Hematopoietic multipotent progenitor cell treated with erythropoietin and hydrocortisone succinate and interleukin-3 and kit ligand, for 6 days (in vitro differentiated cells): ENCODE data around the gene CABP4.
A peak's percentile ranks its signal among the peaks of the same experiment; 100 is the strongest.

Source experiments
- DNase-seq: peaks from one replicate; pipeline ENCODE4 v3.0.0-alpha.2; 2015

Gene CABP4

DNA sequence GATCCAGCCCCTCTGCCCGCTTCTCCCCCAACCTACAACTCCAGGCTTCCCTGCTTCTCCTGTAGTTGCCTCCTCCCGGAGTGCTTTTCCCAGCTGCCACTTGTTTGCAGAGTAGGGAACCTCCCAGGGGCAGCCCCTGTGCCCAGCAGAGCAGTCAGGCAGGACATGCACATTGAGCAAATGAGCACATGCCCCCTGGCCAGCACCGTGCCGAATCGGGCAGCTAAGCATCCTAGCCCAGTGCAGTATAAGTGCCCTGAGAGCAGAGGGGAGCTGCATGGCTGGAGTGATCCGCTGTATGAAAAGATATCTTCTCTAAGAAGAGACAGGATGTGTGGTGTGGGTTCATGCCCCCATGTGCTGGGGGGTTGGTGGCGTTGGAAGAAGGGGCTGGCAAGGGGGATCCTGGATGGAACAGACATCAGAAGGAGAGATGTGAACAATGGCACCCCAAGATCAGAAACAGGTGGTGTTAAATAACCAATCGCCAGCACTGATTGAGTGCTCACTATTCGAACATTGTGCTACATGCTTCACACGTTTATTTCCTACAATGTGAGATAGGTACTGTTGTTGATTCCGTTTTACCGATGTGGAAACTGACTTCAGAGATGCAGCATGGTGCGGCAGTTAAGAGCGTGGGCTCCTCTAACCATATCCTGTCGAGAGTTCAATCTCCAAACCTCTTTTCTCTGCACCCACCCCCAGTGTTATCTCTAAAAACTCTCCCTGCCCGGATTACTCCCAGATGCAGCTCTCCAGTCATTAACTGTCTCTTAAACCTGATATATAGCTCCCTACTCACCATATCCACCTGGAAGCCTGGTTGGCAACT, 28.9 kb downstream of the CABP4 start:
- DNase-seq = peak; percentile 31

DNA sequence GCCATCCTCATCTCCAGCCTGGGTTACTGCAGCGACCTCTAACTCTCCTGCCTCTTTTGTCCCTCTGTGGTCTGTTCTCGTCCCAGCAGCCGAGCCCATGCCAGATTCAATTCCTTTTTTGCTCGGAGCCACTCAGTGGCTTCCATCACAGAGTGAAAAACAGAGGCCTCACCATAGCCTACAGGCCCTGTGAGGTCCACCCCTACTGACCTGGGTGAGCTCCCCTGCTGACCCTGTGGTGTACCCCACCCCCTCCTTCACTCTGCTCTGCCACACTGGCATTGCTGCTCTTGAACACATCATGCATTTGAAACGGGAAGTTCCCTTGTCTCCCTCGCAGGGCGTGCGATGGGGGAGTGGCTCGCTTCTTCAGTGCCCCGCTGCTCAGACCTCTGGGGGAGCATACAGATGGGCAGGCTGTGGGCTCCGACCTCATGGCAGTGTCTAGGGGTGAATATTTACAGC, 29.7 kb downstream of the CABP4 start:
- peak; percentile 69 for DNase-seq

DNA sequence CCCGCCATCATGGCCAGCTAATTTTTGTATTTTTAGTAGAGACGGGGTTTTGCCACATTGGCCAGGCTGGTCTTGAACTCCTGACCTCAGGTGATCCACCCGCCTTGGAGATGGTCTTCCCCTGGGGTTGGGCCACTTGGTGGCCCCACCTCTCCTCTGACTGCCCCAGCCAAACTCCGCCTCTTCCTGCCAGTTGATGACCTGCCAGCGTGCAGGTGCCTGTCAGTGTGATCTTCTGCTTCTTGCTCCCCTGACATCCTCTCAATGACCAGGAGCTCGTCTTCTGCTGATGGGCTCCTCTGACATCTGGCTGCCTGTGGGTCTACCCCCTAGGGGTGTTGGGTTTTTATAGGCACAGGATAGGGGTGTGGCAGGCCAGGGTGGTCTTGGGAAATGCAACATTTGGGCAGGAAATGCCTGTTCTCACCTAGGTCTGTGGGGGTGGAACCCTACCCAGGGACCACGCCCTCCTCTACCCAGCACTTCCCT, 30.8 kb downstream of the CABP4 start:
- peak; percentile 23 for DNase-seq

DNA sequence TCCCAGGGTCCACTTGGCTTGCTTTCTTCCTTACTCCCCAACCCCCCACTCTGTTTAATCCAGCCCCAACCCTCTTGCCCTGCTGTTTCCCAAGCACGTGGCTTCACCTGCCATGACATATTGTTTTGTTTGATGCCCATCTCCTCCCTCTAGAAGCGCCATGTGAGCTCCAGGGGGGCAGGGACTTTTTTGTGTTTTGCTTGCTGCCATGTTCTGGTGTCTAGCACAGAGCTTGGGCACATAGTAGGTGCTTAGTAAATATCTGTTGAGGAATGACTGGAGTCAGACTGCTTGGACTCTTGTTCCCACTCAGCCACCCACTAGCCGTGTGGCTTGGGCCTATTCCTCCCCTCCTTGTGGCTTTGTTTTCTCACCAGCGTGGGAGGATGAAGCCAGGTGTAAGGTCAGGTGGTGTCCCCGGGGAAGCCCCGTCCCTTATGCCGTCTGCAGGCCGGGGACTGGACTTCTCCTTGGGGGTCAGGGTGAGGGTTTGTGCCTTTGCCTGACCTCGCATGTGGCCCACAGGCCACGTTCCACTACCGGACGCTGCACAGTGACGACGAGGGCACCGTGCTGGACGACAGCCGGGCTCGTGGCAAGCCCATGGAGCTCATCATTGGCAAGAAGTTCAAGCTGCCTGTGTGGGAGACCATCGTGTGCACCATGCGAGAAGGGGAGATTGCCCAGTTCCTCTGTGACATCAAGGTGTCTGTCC, 31.5 kb downstream of the CABP4 start:
- DNase-seq = no peak

DNA sequence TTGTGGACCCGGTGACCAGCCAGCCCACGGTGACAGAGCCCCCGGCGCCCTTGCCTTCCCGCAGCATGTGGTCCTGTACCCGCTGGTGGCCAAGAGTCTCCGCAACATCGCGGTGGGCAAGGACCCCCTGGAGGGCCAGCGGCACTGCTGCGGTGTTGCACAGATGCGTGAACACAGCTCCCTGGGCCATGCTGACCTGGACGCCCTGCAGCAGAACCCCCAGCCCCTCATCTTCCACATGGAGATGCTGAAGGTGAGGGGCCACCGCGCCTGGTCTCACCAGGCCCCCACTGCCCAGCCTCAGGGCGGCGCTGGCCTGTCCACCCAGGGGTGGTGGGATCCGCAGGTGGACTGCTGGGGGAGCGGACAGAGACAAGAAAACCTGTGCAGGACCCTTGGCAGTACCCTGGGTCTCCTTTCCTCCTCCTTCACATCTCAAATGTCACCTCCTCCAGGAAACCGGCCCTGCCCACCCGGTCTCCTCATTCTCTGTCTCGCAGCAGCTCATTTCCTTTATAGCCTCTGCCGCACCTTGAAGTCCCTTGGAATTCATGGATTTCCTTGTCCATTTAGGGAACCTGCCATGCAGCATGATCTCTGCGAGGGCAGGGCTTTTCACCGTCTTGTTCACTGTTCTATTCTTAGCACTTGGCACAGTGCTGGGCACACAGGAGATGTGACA, 34.2 kb downstream of the CABP4 start:
- DNase-seq = no peak

DNA sequence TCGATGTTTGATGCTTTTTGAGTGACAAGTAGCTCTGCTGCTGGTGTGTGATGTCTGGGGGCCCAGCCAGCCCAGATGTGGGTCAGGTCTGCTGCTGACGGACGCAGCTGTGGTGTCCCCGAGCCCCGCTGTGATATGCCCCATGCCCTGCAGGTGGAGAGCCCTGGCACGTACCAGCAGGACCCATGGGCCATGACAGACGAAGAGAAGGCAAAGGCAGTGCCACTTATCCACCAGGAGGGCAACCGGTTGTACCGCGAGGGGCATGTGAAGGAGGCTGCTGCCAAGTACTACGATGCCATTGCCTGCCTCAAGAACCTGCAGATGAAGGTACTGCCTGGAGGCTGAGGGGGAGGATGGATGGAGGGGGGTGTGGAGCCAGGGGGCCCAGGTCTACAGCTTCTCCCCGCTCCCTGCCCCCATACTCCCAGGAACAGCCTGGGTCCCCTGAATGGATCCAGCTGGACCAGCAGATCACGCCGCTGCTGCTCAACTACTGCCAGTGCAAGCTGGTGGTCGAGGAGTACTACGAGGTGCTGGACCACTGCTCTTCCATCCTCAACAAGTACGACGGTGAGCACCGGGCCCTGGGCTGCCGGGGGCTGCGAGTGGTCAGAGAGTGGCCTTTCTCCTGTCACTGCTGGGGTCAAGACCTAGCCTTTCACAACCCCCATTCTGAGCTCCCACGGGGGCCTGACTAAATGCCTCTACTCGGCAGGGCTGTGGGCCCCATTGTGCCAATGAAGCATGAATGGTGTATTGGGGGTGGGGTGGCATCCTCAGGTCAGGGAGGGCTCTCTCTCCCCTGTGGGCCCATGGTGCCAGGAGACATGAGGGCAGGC, 35.0 kb downstream of the CABP4 start:
- DNase-seq = no peak

DNA sequence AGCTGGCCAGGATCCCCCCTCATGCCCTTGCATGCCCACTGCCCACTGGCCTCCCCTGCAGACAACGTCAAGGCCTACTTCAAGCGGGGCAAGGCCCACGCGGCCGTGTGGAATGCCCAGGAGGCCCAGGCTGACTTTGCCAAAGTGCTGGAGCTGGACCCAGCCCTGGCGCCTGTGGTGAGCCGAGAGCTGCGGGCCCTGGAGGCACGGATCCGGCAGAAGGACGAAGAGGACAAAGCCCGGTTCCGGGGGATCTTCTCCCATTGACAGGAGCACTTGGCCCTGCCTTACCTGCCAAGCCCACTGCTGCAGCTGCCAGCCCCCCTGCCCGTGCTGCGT, 35.5 kb downstream of the CABP4 start:
- DNase-seq = no peak

DNA sequence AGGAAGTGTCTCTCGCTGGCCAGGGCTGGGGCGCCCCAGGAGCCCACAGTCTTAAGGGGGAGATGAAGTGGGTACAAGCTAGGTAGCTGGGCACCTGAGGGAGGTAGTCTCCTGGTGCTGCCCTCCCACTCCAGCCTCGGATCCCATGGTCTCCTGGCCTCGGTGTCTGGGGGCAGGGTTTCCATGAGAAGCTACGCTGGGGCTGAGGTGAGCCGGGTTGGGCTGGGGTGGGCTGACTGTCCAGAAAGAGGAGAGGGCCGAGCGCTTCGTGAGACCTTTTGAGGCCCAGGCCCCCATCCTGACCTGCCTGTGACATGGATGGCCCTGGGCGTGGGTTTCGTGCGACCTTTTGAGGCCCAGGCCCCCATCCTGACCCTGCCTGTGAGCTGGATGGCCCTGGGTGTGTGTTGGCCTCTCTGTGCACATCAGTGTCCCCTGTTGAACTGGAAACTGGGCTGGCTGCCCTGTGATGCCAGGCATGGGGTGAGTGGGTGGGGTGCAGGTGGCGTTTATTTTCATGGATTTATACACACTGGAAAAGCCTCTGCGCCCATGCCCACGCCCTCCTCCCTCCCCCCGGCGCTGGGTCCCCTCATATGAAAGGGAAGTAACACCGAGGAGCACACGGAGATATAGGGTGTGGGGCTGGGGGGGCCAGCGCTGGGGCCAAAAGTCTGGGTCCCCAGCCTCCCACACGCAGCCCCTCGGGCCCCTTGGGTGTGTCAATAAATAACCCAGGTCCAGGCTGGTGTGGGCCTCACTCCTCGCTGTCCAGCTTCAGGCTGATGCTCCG, 36.3 kb downstream of the CABP4 start:
- DNase-seq = no peak

DNA sequence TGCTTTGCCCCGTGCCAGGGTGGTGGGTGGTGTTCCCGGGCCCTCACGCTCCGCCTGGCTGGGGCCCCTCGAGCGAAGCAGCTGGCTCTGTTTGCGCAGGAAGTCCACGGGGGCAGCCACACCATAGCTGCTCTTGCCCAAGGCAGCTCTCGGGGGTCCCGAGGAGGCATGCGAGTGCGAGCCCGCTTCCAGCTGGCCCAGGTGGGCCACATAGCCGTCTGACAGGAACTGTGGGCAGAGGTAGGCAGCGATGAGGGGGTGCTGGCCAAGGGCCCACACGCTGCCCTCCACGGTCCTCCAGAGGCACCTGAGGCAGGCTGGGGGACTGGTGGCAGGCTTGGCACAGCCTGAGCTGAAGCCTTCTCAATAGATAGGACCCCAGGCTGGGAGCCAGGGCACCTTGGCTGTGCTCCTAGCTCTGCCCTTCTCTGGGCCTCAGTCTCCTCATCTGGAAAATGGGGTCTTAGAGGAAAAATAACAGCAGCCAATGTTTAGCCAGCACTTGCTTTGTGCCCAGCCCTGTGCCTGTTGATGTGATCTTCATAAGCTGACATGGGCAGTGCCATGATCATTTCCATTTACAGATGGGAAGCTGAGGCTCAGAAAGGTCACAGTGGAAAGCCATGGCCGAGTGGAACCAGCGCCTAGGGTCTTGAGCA, 37.0 kb downstream of the CABP4 start:
- DNase-seq = no peak

DNA sequence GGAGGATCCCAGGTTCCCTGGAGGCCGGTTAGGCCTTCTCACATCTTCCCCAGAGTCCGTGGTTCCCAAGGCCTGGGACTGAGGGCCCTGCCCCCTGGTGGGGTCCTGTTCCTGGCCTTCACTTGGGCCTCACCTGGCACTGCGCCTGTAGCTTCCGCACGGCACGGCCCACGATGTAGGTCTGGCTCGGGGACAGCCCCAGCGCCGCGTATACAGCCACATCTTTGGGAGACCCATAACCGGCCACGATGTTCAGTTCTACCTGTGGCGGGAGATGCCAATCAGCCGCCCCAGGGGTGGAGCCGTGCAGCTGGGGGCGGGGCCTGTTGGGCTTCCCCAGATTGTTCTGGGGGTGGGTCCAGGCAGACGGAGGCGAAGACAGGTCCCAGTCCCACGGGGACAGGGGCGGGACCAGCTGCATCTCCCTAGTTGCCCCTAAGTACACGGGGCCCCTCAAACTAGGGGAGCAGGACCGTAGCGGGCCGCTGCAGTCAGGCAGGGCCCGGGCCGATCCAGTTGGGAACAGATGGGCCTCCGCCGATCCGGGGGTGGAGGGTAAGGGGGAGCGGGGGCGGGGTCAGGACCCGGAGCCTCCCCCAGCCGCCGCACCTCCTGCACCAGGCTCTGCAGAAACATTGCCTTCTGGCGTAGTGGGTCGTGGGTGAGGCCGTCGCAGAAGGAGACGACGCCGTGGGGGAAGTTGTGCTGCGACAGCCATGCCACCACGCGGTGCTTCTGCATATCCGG, 37.8 kb downstream of the CABP4 start:
- no peak for DNase-seq

DNA sequence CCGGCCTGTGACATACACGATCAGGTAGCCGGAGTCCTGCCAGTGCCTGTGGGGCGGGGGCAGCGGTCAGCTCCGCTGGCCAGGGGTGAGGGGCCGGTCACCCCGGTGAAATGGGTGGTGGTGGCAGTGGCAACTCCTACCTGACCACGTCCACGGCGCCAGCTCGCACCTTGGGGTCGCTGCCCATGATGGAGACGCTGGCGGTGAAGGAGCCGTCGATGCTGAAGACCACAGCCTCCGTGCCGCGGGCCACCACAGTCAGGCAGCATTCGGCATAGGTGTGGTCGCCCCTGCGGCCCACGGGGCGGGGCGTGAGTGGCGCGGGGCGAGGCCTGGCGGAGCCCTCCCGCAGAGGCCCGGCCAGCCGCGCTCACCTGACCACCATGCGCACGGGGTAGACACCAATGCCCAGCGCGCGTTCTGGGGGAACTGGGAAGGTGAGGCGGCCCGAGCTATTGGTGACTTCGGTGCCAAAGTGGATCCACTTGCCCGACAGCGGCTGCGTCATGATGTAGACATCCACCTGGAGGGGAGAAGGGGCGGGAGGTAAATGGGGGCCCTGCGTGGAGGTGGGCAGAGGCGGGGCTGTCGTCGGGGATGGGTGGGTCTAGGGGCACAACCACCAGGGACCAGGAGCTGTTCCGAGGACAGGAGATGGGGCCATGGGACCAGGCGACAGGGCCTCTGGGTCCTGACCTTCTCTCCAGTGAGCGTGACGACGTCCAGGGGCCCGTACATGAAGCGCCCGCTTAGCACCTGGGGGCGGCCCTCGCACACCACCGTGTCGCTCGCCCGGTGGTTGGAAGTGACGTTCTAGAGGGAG, 38.6 kb downstream of the CABP4 start:
- DNase-seq = no peak

DNA sequence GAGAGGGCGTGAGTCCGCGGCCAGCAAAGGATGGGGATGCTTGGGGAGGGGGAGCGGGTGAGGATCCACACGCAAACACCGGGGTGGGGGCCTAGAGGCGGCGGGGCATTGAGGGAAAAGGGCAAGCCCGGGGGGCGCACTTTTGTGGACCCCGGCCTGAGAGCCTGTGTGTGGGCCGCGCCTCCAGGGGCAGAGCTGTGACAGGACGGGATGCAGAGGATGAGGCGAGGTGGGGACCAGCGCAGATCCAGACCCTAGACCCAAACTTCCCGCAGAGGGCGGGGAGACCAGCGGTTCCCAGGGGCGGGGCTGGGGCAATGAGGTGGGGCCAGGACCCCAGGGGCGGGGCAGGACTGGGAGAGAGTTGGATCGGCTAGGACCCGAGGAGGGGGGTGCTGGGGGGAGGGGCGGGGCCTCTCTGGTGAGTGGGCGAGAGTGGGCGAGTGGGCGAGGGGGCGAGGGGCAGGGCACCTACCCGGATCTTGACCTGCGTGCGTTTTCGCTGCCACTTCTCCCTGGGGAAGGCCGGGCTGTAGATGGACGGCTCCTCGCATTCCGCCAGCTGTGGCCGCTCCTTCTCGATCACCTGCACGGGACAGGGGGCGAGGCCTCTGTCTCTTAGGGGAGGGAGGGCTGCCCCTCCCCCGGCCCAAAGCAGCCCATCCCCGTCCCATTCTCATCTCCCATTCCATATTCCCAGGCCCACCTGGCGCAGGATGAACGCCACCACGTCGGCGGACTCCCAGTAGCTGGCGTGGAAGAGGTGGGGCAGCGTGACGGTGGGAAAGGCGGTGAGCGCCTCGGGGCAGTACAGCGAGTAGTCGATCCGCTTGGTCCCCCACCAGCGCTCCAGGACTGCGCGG, 39.4 kb downstream of the CABP4 start:
- no peak for DNase-seq

DNA sequence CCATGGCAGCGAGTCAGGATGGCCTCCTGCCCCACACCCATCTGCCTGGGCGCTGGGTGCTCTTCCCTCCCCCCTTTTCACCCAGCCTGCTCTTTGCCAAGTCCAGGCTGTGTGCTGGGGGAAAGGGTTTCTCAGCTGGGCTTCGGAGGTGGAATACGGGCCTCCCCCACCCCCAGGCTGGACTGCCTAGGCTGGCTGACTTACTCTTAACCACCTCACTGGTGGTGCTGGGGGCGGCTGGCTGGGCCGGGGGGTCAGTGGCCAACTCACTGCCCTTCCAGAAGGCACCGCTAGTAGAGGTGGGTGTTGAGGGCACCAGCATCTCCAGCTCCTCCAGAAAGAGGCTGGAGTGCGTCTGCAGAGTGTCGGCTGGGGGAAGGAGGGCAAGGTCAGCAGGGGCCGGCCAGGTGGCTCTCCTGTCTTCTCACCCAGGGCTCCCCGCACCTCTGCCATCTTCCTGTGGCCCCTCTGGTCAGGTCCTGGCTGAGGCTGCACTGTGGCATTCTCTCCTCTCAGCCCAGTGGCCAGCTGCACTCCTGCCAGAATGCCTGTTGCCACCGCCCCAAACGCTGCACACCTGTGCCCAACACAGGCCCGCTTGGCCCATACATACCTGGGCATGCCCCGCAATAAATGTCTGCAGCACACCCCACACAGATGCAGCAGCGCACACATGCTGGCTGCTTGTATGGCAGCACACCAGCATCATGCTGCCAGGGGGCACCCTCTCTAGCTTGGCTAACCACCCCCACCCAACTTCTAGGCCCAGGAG, 40.3 kb downstream of the CABP4 start:
- no peak for DNase-seq

DNA sequence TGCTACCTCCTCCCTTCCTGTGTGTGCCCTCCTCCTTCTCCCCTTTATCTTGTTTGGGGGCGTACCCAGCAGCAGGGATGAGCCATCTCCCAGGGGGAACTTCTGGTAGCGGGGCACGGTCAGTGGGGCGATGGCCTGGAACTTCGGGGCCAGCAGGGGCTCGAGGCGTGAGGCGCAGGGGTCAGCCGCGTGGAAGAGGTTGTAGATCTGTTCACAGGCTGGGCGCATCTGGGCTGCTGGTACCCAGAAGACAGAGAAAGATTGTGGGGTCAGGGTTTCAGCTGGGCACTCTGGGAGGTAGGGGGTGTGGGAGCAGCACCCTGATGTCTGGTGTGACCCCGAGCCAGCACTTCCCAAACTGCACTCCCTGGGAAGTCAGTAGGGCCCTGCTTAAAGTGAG, 41.0 kb downstream of the CABP4 start:
- no peak for DNase-seq

DNA sequence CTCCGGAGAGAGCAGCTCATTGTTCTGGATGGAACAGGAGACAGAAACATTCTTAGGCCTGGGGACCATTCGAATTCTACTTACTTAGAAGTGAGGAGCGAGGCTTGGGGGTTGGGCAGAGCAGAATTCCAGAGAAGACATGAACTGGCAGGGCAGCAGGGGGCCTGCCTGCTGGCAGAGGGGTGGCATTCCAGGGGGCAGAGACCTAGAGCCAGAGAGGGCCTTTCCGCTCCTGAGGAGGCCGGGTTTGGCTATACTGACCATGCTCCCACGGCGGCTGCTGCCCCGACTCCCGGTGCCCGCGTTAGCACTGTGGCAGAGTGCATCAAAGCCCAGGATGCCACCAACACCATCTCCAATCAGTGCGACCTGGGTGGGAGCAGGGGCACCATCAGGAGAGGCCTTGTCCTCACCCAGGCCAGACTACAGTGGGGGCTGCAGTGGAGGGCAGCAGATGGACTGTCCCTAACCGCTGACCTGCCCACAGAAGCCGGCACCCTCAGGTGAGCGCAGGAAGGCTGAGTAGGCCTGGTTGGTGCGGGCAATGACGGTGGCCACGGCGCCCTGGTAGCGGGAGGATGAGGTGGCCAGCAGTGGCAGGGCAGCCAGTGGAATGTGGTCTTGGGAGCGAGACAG, 42.6 kb downstream of the CABP4 start:
- no peak for DNase-seq

DNA sequence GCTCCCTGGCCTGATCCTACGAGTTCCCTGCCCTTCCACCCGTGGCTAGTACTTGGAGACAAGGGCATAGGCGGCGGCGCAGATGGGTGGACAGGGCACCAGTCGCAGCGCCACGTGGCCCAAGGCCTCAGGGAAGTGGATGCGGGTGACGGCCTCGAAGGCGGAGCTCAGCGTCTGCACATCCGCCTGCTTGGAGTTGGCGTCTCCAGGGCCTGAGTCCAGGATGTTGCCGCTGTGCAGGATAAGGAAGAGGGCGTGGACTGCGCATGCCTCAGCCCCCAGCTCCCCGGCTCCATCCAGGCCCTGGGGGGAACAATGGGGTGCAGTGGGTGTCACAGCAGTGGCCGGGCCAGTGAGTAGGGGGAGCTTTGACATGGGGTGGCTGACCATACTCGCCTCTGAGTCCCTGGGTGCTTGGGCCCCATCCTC, 43.4 kb downstream of the CABP4 start:
- no peak for DNase-seq

DNA sequence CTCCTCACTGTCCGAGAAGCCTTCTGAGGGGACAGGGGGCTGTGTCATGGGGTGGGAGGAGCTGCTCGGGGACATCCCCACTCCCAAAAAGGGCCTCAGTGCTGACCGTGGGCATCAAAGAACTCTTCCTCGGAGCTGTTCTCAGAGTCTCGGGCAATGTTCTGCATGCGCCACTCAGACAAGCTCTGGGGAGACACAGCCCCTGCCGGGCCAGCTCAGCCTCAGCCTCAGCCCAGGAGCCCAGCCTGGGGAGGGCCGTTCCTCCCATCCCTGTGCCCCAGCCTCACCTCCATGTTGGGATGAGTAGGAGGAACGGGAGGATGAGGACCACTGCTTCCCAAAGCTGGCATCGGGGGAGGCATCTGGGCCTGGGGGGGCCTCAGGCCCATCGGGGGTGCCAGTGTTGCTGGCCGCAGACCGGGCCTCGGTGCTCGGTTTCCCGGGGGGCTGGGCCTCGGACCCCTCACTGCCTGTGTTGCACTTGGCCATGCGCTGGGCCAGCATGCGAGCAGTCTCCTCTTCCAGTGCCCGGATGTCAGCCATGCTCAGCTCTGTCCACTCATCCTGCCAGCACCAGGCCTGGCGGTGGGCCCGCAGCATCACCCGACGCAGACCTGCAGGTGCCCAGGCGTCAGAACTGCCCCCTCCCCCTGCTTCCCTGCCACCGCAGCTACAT, 44.8 kb downstream of the CABP4 start:
- no peak for DNase-seq
